DND-41 (cell line): ENCODE results near the gene SPATC1L.

Experiments
- EZH2 ChIP-seq: IDR thresholded peaks from 3 replicates; pipeline ENCODE4 v1.6.1; 2012; ENCODE audit warnings: borderline replicate concordance, low read depth, mild to moderate bottlenecking, moderate library complexity, low read length, inconsistent platforms; ENCODE audit not compliant: severe bottlenecking
- TF ChIP-seq, protein P1 (sequence below): IDR thresholded peaks from 2 replicates; pipeline ENCODE4 v1.5.1; 2012; ENCODE audit warnings: borderline replicate concordance, low read length, moderate library complexity, mild to moderate bottlenecking; ENCODE audit not compliant: poor library complexity, severe bottlenecking; ENCODE audit errors: extremely low read depth

DNA sequence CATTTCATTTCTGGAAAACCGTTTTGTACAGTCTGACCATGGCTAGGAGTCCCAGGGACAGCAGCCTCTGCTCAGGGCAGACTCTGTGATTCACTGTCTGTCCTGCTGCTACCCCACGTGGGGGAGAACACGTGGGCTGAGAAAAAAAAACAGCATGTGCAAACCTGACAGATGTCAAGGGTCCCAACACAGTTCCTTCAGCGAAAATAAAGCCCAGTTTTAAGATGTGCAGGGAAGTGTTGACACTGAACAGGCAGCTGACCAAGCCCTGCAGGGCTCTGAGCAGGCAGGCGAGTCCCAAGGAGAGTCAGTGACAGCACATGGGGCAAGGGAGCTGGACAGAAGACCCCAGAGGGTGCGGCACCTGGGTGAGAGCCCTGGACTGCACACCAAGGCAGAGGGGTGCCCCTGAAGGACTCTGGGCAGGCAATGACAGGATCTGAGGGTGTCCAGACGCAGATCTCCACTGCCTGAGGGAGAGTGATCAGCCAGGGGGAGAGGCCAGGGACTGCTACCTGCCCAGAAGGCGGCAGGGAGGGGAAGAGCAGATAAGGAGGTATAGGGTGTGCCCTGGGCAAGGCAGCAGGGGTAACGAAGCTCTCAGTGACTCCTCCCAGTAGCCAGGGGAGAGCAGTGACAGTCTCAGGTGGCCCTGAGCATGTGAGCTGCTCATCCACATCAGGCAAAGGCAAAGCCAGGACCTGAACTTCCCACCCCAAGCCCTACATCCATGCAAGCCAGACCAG, 5.1 kb upstream of the SPATC1L start:
- TF ChIP-seq, protein P1, sequence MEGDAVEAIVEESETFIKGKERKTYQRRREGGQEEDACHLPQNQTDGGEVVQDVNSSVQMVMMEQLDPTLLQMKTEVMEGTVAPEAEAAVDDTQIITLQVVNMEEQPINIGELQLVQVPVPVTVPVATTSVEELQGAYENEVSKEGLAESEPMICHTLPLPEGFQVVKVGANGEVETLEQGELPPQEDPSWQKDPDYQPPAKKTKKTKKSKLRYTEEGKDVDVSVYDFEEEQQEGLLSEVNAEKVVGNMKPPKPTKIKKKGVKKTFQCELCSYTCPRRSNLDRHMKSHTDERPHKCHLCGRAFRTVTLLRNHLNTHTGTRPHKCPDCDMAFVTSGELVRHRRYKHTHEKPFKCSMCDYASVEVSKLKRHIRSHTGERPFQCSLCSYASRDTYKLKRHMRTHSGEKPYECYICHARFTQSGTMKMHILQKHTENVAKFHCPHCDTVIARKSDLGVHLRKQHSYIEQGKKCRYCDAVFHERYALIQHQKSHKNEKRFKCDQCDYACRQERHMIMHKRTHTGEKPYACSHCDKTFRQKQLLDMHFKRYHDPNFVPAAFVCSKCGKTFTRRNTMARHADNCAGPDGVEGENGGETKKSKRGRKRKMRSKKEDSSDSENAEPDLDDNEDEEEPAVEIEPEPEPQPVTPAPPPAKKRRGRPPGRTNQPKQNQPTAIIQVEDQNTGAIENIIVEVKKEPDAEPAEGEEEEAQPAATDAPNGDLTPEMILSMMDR: no peak
- no peak for TF ChIP-seq EZH2
